ENCODE measurements around the gene THY1.
"Not testable (repeated sequence)": the region's sequence is repeated elsewhere in the genome, so short reads cannot be mapped to it uniquely, and the experiment has no call there.

The THY1 gene

DNA sequence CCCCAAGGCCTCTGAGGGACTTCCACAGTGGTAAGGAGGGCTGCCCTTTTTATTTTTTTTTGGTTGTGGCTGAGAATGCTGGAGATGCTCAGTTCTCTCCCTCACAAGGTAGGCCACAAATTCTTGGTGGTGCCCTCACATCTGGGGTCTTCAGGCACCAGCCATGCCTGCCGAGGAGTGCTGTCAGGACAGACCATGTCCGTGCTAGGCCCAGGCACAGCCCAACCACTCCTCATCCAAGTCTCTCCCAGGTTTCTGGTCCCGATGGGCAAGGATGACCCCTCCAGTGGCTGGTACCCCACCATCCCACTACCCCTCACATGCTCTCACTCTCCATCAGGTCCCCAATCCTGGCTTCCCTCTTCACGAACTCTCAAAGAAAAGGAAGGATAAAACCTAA is 4.2 kb downstream of the THY1 start:
- DNase-seq (ENCODE audit: low read depth in 2 of 2, low spot score in 1 of 2) = no peak

DNA sequence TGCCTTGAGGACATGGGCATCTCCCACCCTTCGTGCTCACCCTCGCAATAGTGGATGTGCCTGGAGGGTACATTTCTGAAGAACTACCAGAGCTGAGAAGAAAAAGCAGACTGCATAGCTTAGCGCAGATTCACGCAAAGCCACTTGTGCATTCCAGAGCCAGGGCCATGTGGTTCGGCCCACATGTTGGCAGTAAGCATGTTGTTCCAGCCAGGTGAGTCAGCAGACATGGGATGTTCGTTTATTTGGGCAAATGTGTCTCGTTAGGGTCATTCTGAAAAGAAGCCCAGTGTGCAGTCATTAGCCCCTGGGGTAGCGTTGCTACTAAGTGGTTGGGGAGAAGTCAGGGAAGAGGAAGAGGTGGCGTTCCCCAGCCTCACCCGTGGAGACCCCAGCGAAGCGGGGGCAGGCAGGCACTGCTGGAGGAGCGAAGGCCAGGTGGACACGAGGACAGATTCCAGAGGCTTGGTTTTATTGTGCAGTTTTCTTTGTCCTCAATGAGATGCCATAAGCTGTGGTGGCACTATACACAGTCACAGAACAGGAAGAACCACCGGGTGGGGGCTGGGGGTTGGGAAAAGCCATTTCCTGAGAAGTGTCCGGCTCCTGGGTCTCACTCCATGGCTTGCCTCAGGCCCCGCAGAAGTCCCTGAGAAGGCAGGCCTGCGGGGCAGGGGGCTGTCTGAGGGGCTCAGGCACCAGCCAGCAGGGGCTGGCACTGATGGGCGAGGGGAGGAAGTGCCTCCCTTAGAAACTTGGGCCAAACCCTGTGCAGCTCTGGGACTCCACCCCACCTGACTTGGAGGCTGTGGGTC is 5.0 kb downstream of the THY1 start:
- DNase-seq (ENCODE audit: low read depth in 2 of 2, low spot score in 1 of 2) = no peak

DNA sequence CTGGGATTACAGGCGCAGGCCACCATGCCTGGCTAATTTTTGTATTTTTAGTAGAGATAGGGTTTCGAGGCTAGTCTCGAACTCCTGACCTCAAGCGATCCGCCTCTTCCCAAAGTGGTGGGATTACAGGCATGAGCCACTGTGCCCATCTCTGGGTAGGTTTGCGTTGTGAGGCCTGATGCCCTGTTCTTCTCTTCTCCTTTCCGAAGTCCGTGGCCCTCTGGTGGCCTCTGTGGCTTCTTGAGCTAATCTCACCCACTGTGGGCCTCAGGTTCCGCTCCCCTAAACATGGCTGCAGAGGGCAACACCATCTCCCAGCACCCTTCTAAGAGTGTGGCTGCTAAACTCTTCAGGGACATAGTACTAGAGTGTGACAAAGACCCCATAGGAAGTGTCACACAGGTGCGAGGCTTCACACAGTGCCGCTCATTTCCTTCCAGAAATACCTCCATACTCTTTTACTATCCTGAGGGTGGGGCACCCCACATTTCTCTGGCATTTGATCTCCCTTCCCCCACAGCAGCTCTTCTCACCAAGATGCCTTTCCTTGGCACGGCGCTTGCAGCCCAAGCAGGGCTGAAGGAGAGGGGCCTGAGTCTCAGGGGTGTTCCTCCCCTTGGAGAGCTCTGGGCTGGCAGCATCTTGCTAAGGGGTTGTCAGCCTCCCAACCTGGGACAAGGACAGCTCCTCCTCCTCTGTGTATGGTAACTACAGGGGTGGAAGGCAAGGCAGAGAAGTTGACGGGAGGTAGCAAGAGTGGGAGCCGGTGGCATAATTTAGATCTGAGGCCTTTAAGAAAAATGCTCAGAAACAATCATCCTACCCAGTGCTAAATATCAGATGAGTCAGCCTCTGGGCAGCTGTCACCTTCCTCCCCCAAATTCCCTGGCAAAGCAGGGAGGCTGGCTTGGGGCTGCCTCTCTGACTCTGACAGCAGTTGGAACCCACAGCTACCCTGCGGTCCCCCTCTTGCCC is 6.1 kb downstream of the THY1 start:
- DNase-seq (ENCODE audit: low read depth in 2 of 2, low spot score in 1 of 2) = no peak

DNA sequence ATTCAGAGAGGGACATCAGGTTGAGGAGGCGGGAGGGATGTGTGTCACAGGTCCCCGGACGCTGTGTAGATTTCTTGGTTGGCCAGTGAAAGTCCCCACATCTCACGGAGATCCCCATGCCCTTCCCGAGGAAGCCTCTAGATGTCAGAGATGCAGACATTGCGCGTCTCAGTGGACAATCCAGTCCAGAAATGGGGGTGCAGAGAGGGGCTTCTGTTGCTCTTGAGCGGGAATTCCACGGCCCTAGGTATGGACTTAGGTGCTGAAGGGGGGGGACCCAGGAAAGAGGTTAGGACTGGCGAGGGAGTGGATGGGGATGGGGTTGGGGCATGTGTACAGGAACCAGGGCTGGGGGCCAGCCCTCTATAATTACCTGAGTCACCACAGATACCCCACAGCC is 7.0 kb downstream of the THY1 start:
- DNase-seq (ENCODE audit: low read depth in 2 of 2, low spot score in 1 of 2) = no peak

DNA sequence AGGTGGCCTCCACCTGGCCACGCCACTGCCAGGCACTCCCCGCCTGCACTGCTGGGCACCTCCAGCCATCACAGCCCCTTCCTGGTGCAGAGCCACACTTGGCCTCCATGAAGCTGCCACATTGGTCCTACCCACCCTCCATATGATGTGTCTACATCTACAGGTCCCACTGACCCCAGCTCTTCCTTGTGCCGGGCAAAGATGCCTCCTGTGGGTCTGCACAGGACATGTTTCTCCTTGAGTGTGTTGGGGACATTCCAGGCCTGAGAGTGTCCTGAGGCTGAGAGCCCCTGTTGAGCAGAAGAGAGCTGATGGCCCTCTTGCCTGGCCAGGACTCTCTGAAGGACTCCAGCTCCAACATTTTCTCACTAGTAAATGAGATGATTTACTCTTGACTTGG is 7.5 kb downstream of the THY1 start:
- DNase-seq (ENCODE audit: low read depth in 2 of 2, low spot score in 1 of 2) = no peak

DNA sequence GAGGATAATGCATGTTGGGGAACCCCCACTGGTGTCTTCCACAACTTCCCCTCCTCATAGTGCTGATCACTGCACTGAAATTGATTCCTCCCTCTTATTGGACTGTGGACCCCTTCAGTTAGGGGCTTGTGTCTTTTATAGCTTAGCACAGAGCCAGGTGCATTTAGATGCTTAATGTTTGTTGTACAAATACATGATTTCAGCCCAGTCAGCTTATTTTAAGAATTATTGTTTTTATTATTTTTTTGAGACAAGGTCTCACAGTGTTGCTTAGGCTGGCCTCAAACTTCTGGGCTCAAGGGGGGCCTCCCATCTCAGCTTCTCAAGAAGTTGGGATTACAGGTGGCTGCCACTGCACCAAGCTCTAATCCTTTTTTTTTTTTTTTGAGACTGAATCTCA is 8.2 kb downstream of the THY1 start:
- DNase-seq (ENCODE audit: low read depth in 2 of 2, low spot score in 1 of 2) = no peak

DNA sequence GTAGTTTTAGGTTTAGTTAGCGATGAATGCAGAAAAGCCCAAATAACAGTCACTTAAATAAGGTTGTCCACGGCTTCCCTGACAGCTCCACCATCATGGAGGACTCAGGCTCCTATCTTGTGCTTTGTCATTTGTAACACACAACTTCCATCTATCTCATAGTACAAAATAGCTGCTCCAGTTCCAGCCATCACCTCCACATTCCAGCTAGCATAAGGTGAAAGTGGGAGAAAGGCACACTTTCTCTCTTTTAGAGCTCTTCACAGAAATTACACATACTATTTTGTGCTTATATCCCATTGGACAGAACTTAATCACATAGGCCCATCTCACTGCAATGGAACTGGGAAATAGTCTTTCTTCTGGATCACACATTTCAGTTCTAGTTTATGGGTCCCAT is 8.7 kb downstream of the THY1 start:
- DNase-seq (ENCODE audit: low read depth in 2 of 2, low spot score in 1 of 2) = no peak

DNA sequence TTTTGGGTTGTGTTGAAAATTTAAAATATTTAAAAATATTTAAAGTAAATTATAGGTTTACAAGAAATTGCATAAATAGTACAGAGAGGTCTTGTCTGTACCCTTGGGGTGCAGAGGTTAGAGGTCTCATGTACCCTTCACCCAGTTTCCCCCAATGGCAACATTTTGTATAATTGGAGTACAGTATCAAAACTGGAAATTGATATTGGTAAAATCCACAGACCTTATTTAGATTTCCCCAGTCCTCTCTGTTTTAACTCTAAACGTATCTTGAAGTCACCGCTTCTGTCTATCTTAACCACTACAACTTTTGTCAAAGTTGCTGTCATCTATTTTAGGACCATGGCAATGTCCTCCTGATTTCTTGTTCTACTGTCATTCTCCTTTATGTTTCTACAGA is 10.9 kb downstream of the THY1 start:
- no peak for DNase-seq (ENCODE audit: low read depth in 2 of 2, low spot score in 1 of 2)

DNA sequence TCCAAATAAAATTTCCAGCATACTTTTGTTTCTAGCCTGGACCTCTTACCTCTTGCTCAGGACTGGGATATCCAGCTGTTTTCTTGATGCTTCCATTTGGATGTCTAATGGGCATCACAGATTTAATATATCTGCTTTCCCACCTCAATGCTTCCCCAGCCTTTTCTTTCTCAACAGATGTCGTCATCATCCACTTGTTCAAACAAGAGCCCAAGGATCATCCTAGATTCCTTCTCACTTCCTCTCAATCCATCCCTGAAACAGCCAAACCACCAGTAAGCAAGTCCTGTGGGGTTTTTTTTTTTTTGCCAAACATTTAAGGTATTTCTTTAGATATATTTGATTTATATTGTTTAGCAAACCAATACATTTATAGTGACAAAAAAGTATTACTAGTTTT is 12.5 kb downstream of the THY1 start:
- DNase-seq (ENCODE audit: low read depth in 2 of 2, low spot score in 1 of 2) = no peak

DNA sequence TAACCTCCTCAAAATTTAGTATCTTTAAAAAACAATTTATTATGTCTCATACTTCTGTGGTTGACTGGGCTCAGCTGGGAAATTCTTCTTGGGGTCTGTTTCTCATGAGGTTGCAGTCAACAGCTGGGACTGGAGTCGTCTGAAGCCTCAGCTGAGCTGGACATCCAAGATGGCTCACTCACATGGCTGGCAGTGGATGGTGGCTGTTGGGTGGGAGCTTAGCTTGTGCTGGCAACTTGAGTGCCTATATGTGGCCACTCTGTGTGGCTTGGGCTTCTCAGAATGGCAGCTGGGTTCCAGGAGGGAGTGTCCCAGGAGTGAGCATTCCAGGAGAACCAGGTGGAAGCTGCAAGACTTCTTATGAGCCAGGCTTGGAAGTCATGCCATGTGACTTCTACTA is 13.2 kb downstream of the THY1 start:
- DNase-seq (ENCODE audit: low read depth in 2 of 2, low spot score in 1 of 2) = no peak

DNA sequence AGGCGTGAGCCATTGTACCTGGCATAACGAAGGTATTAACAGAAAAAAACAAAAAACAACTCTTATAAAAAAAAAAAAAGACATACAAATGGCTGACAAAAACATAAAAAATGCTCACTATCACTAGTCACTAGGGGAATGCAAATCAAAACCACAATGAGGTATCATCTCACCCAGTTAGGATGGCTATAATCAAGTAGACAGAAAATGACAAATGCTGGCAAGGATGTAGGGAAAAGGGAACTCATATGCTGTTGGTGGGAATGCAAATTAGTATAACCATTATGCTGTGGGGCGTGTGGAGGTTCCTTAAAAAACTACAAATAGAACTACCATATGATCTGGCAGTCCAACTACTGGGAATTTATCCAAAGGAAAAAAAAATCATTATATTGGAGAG is 17.0 kb downstream of the THY1 start:
- no peak for DNase-seq (ENCODE audit: low read depth in 2 of 2, low spot score in 1 of 2)

DNA sequence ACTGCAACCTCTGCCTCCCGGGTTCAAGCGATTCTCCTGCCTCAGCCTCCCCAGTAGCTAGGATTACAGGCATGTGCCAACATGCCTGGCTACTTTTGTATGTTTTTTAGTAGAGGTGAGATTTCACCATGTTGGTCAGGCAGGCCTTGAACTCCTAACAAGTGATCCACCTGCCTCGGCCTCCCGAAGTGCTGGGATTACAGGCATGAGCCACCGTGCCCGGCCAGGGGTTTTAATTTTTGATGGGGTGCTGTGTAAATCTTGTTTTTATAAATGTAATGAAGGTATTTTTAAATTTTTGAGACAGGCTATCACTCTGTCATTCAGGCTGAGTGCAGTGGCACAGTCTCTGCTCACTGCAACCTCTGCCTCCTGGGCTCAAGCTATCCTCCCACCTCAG is 17.5 kb downstream of the THY1 start:
- DNase-seq (ENCODE audit: low read depth in 2 of 2, low spot score in 1 of 2) = not testable (repeated sequence)

DNA sequence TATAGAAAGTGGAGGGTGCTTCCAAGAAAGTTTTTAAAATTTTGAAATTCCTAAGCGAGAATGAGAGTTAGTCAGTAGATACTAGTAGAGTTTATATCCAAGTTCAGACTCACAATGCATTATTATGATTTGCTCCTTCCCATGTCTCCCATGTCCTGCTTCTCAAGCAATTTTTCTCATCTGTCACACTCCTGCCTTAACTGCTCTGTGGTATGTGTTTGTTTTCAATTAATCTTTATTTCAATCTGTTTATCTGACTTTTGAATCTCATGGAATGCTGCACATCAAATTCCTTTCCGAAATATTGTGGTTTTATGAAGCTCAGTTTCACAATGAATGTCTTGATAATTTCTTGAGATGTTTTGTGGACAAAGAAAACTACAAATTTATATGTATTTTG is 18.1 kb downstream of the THY1 start:
- DNase-seq (ENCODE audit: low read depth in 2 of 2, low spot score in 1 of 2) = no peak

DNA sequence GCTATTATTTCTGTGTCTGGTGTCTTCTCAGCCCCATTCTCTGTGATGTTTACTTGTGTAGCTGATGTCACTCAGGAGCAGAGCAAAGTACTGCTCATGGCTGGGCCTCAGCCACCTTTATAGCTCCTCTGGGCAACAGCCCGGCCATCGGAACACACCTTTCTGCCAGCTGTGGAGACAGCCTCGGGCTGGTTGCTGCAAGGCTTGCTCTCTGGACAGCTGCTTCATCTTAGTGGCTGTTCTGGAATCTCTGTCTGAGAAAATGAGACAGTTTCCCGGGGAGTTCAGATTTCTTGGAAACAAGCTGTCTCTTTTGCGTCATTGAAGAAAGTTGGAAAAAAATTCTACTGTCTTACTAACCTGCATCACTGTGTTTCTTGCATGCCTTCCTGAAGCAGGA is 20.0 kb downstream of the THY1 start:
- no peak for DNase-seq (ENCODE audit: low read depth in 2 of 2, low spot score in 1 of 2)

DNA sequence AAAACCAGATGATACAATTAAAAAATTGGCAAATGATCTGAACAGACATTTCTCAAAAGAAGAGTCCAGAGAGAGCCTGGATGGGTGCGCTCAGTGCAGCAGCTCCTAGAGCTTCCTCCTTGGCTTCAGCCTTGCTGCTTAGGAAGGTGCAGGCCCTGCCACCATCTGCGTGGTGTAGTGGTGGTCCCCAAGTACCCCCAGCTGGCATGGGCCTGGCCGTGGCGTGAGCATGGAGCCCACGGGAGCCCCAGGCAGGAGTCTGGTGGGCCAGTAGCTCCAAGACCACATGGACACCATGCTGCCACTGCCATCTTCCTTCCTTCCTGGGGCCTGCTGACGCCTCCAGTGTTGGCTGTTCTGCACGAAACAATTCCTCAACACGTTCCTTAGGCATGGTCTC is 20.5 kb downstream of the THY1 start:
- DNase-seq (ENCODE audit: low read depth in 2 of 2, low spot score in 1 of 2) = no peak

DNA sequence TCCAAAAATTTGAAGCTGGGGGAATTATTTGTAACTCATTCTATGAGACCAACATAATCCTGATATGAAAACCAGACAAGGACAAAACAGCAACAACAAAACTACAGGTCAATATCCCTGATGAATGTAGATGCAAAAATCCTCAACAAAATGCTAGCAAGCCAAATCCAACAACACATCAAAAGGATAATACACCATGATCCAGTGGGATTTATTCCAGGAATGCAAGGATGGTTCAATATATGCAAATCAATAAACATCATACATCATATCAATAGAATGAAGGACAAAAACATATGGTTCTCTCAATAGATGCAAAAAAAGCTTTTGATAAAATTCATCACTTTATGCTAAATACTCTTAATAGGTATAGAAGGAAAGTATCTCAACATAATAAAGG is 22.1 kb downstream of the THY1 start:
- no peak for DNase-seq (ENCODE audit: low read depth in 2 of 2, low spot score in 1 of 2)

DNA sequence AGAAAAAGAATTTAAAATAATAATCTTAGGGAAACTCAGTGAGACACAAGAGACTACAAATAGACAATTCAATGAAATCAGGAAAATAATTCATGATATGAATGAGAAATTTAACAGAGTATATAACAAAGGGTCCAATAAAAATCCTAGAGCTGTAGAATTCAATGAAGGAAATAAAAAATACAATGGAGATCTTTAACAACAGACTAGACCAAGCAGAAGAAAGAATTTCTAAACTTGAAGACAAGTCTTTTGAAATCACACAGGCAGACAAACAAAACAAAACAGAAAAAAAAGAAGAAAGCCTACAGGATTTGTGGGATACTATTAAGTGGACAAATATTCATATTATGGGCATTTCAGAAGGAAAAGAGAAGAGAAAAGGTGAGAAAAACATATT is 25.2 kb downstream of the THY1 start:
- DNase-seq (ENCODE audit: low read depth in 2 of 2, low spot score in 1 of 2) = no peak

DNA sequence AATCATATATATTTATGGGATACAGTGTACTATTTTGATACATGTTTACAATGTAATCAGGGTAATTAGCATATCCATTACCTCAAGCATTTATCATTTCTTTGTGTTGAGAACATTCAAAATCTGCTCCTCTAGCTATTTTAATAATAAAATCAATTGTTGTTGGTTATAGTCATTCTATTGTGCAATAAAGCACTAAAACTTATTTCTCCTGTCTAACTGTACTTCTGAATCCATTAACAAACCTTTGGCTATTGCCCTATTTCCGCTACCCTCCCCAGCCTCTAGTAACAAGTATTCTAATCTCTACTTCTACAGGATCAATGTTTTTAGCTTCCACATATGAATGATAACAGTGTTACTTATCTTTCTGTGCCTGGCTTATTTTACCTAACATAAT is 26.1 kb downstream of the THY1 start:
- DNase-seq (ENCODE audit: low read depth in 2 of 2, low spot score in 1 of 2) = no peak

DNA sequence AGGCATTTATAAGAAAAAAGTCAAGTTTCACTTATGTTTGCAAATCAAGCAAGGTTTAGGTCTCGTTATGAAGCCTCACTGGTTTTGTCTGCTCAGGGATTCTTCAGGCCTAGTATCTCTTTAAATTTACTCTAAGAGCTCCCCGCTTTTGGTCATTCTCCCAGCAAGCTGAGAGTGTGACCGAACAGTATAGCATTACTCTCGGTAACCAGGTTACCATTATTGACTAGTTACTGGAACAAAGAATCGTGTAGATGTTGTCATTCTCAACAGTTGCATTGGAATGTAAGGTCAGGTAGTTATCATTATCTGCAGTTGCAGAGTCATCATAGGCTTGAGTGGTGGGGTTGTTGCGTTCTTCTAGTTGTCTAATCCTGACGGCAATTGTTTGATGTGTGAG is 31.7 kb downstream of the THY1 start:
- DNase-seq (ENCODE audit: low read depth in 2 of 2, low spot score in 1 of 2) = no peak

DNA sequence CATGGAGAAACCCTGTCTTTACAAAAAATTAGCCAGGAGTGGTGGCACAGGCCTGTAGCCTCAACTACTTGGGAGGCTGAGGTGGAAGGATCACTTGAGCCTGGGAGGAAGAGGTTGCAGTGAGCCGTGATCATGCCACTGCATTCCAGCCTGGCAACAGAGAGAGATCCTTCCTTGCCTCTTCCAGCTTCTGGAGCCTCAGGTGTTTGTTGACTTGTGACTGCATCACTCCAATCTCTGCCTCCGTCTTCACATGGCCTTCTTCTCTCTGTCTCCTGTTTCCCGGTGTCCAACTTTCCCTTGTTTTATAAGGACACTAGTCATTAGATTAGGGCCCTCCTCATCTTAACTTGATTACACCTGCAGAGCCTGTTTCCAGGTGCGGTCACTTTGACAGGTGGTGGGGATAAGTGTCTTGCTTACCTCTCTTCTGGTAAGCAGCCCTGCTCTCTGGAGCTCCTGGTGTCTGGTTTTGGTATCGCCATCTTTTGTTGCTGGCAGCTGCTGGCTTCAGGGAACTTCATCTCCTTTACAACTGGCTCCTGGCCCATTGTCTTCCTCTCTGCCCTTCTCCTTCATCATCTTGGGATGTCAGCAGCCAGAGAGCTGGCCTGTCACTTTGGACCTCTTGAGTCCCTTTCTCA is 33.2 kb downstream of the THY1 start:
- no peak for DNase-seq (ENCODE audit: low read depth in 2 of 2, low spot score in 1 of 2)

DNA sequence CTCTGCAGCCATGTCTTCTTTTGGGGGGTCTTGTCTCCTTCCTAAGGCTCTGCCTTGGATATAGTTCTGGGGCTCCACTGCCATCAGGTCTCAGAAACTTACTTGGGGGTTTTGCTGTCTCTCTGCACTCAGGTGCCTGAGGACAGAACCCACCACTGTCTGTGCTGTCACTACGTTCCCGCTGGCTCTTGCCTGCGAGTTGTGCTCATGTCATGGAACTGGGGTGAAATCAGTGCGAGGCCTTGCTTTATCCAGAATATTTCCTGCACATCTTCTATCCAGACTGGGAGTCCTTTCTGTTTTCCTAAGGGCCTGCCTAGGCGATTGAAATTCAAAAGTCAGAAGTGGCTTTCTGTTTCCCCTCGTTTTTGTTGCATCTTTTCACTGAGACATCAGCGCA is 34.9 kb downstream of the THY1 start:
- DNase-seq (ENCODE audit: low read depth in 2 of 2, low spot score in 1 of 2) = no peak

DNA sequence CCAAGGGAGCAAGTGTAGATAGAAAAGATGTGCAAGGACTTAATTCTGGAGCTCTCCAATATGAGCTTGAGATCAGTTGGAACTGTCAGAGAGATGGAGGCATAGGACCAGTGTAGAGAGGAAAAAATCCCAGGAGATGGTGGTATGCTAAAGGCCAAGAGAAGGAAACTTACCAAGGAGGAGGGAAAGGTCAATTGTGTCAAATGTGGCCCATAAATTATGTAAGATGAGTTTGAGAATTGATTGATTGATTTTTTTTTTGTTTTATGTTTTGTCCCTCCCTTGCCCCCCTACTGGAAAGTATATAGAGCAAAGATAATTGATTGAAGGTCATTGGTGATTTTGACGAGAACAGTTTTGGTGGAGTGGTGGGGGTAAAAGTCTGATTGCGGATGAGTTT is 38.6 kb downstream of the THY1 start:
- no peak for DNase-seq (ENCODE audit: low read depth in 2 of 2, low spot score in 1 of 2)
